ENCODE data around the gene PPARD.

The PPARD gene

GRCh38 chr6:35300848-35301247, 41.5 kb upstream of the PPARD start:
- no peak for TF ChIP-seq TAF1 (IDR thresholded peaks at IDR 0.05; ENCODE audit: borderline replicate concordance, insufficient read depth, low read length)
- TF ChIP-seq REST (IDR thresholded peaks at IDR 0.05; ENCODE audit: insufficient read depth in 1 of 2, low read depth in 2 of 2, low read length in 2 of 2), result no peak
- no peak for TF ChIP-seq POLR2AphosphoS5 (IDR thresholded peaks at IDR 0.05; ENCODE audit: low read depth, low read length)
- no peak for TF ChIP-seq FOXP2 (optimal IDR thresholded peaks at IDR 0.05; ENCODE audit: borderline replicate concordance, extremely low read depth, extremely low read length, insufficient read depth)
- TF ChIP-seq SIN3A (IDR thresholded peaks at IDR 0.05; ENCODE audit: borderline replicate concordance, insufficient read depth, low read length), result no peak

GRCh38 chr6:35302604-35303241, 39.6 kb upstream of the PPARD start:
- TF ChIP-seq TAF1 (IDR thresholded peaks at IDR 0.05; ENCODE audit: borderline replicate concordance, insufficient read depth, low read length) (no peak), POLR2AphosphoS5 (IDR thresholded peaks at IDR 0.05; ENCODE audit: low read depth, low read length) (0 out of 2 replicates have a peak, but pooled peaks have one; percentile 48), SIN3A (IDR thresholded peaks at IDR 0.05; ENCODE audit: borderline replicate concordance, insufficient read depth, low read length) (no peak)

- TF ChIP-seq FOXP2 (optimal IDR thresholded peaks at IDR 0.05; ENCODE audit: borderline replicate concordance, extremely low read depth, extremely low read length, insufficient read depth) (no peak), POLR2AphosphoS5 (IDR thresholded peaks at IDR 0.05; ENCODE audit: low read depth, low read length) (no peak), SIN3A (IDR thresholded peaks at IDR 0.05; ENCODE audit: borderline replicate concordance, insufficient read depth, low read length) (no peak), TAF1 (IDR thresholded peaks at IDR 0.05; ENCODE audit: borderline replicate concordance, insufficient read depth, low read length) (no peak), REST (IDR thresholded peaks at IDR 0.05; ENCODE audit: insufficient read depth in 1 of 2, low read depth in 2 of 2, low read length in 2 of 2) (no peak)
Measured at GRCh38 chr6:35304299-35304698, 38.1 kb upstream of the PPARD start.

- TF ChIP-seq POLR2AphosphoS5 (IDR thresholded peaks at IDR 0.05; ENCODE audit: low read depth, low read length), result no peak
- no peak for TF ChIP-seq REST (IDR thresholded peaks at IDR 0.05; ENCODE audit: insufficient read depth in 1 of 2, low read depth in 2 of 2, low read length in 2 of 2)
- no peak for TF ChIP-seq SIN3A (IDR thresholded peaks at IDR 0.05; ENCODE audit: borderline replicate concordance, insufficient read depth, low read length)
- no peak for TF ChIP-seq FOXP2 (optimal IDR thresholded peaks at IDR 0.05; ENCODE audit: borderline replicate concordance, extremely low read depth, extremely low read length, insufficient read depth)
- TF ChIP-seq TAF1 (IDR thresholded peaks at IDR 0.05; ENCODE audit: borderline replicate concordance, insufficient read depth, low read length), result no peak
Measured at GRCh38 chr6:35305117-35305516, 37.2 kb upstream of the PPARD start.

GRCh38 chr6:35309611-35310264, 32.6 kb upstream of the PPARD start:
- TF ChIP-seq POLR2AphosphoS5 (IDR thresholded peaks at IDR 0.05; ENCODE audit: low read depth, low read length) (no peak), REST (IDR thresholded peaks at IDR 0.05; ENCODE audit: insufficient read depth in 1 of 2, low read depth in 2 of 2, low read length in 2 of 2) (no peak), FOXP2 (optimal IDR thresholded peaks at IDR 0.05; ENCODE audit: borderline replicate concordance, extremely low read depth, extremely low read length, insufficient read depth) (no peak), SIN3A (IDR thresholded peaks at IDR 0.05; ENCODE audit: borderline replicate concordance, insufficient read depth, low read length) (no peak), TAF1 (IDR thresholded peaks at IDR 0.05; ENCODE audit: borderline replicate concordance, insufficient read depth, low read length) (no peak)

Measured in PFSK-1 (cell line).